Liver (tissue), 9 donors: ENCODE results near the gene SHC2. TPM values are rescaled to one million over a fixed set of nuclear protein-coding genes. Genes with fewer than 3 reads are reported as not detected.

Source experiments
- DNase-seq: peaks from one replicate; pipeline ENCODE4 v3.0.0-alpha.2; 2017; ENCODE audit warnings: low spot score
- H3K27ac ChIP-seq, 2 donors: one replicate each; pipeline ENCODE4 v1.7.0; 2013; ENCODE audit warnings: inconsistent platforms in 2 of 2, low read length in 2 of 2, control low read depth in 1 of 2, low read depth in 1 of 2, mild to moderate bottlenecking in 1 of 2
- H3K27me3 ChIP-seq, 4 donors: one replicate each; pipeline versions ENCODE4 v1.6.1 to v1.7.0; 2013; ENCODE audit warnings: low read length in 3 of 4, inconsistent platforms in 1 of 4, mild to moderate bottlenecking in 1 of 4, moderate library complexity in 1 of 4; ENCODE audit not compliant: control insufficient read depth in 4 of 4, insufficient read depth in 4 of 4
- H3K36me3 ChIP-seq, 4 donors: one replicate each; pipeline versions ENCODE4 v1.6.1 to v1.7.0; 2013; ENCODE audit warnings: low read length in 3 of 4, mild to moderate bottlenecking in 3 of 4, low read depth in 1 of 4, moderate library complexity in 1 of 4; ENCODE audit not compliant: control insufficient read depth in 4 of 4, insufficient read depth in 3 of 4
- H3K4me1 ChIP-seq, 4 donors: one replicate each; pipeline versions ENCODE4 v1.6.1 to v1.7.0; 2013; ENCODE audit warnings: low read length in 3 of 4, mild to moderate bottlenecking in 3 of 4, moderate library complexity in 1 of 4; ENCODE audit not compliant: control insufficient read depth in 4 of 4, insufficient read depth in 4 of 4
- H3K4me3 ChIP-seq, 3 donors: one replicate each; pipeline versions ENCODE4 v1.6.1 to v1.7.0; 2013; ENCODE audit warnings: low read length in 3 of 3, control low read depth in 1 of 3, low read depth in 1 of 3, mild to moderate bottlenecking in 1 of 3
- H3K9ac ChIP-seq, 2 donors: one replicate each; pipeline ENCODE4 v1.7.0; 2013; ENCODE audit warnings: low read length in 2 of 2, mild to moderate bottlenecking in 2 of 2, moderate library complexity in 2 of 2, control low read depth in 1 of 2, low read depth in 1 of 2
- H3K9me3 ChIP-seq, 4 donors: one replicate each; pipeline versions ENCODE4 v1.6.1 to v1.7.0; 2013; ENCODE audit warnings: low read length in 3 of 4; ENCODE audit not compliant: control insufficient read depth in 4 of 4
- EGR1 ChIP-seq, 2 donors: IDR thresholded peaks; 2 replicates each; pipeline ENCODE4 v1.6.1; 2016 to 2018; ENCODE audit warnings: antibody characterized with exemption in 2 of 2, low read depth in 2 of 2
- FOXA1 ChIP-seq: IDR thresholded peaks from 2 replicates; pipeline ENCODE4 v1.6.1; 2016; ENCODE audit warnings: antibody characterized with exemption
- HNF4A ChIP-seq, 2 donors: conservative IDR thresholded peaks; 2 replicates each; pipeline ENCODE4 v1.6.1; 2016; ENCODE audit warnings: antibody characterized with exemption in 2 of 2, mild to moderate bottlenecking in 2 of 2
- NR2F2 ChIP-seq: IDR thresholded peaks from 2 replicates; pipeline ENCODE4 v1.6.1; 2016; ENCODE audit warnings: antibody characterized with exemption
- RXRA ChIP-seq, 2 donors: IDR thresholded peaks; 2 replicates each; pipeline ENCODE4 v1.6.1; 2017 to 2018; ENCODE audit warnings: antibody characterized with exemption in 2 of 2, mild to moderate bottlenecking in 1 of 2
- SP1 ChIP-seq: IDR thresholded peaks from 2 replicates; pipeline ENCODE4 v1.6.1; 2018; ENCODE audit warnings: antibody characterized with exemption, mild to moderate bottlenecking
- YY1 ChIP-seq: IDR thresholded peaks from 2 replicates; pipeline ENCODE4 v1.6.1; 2016; ENCODE audit warnings: antibody characterized with exemption, mild to moderate bottlenecking
- WGBS: extraction: QIAGEN DNeasy Blood & Tissue Kit; methylation state at CpG from one replicate; pipeline ENCODE4 v1.1.7; 2013; 5-methylcytosine and 5-hydroxymethylcytosine counted together
- polyA plus RNA-seq, 2 donors: library from polyadenylated mRNA; stranded (reverse) in 1 of 2; unstranded in 1 of 2; fragments of 200-250 nt in 1 of 2; fragments of >200 nt in 1 of 2; fragmentation: Nextera tagmentation in 1 of 2; extraction: Ambion mirVana in 1 of 2; gene quantifications; one replicate each; pipeline versions ENCODE4 v1.2.1 to v1.2.3, GENCODE V29; 2013 to 2015
- total RNA-seq, 2 donors: library from RNA; depleted of rRNA; stranded (reverse); fragments of >200 nt; gene quantifications; one replicate each; pipeline ENCODE4 v1.2.3, GENCODE V29; 2014
- TF ChIP-seq, protein P1 (sequence below): fragments of 150-350 bp; IDR thresholded peaks from 2 replicates; pipeline ENCODE4 v1.5.1; 2017; ENCODE audit warnings: improper control_type of control experiment, low read depth, low read length; ENCODE audit not compliant: missing input control
- TF ChIP-seq, protein P2 (sequence below): IDR thresholded peaks from 2 replicates; pipeline ENCODE4 v1.6.1; 2016; ENCODE audit warnings: antibody characterized with exemption
- TF ChIP-seq, protein P3 (sequence below): IDR thresholded peaks from 2 replicates; pipeline ENCODE4 v1.6.1; 2016; ENCODE audit warnings: antibody characterized with exemption
- TF ChIP-seq, protein P4 (sequence below): IDR thresholded peaks from 2 replicates; pipeline ENCODE4 v1.6.1; 2016; ENCODE audit warnings: antibody characterized with exemption, mild to moderate bottlenecking
- donor health status: healthy.
- donor health status: healthy.
- donor health status: healthy.
- donor health status: healthy.
- donor health status: healthy.

The SHC2 gene
- total and polyA plus RNA-seq, 4 donors: 15.6 to 43.0 (median 23.0) TPM

DNA sequence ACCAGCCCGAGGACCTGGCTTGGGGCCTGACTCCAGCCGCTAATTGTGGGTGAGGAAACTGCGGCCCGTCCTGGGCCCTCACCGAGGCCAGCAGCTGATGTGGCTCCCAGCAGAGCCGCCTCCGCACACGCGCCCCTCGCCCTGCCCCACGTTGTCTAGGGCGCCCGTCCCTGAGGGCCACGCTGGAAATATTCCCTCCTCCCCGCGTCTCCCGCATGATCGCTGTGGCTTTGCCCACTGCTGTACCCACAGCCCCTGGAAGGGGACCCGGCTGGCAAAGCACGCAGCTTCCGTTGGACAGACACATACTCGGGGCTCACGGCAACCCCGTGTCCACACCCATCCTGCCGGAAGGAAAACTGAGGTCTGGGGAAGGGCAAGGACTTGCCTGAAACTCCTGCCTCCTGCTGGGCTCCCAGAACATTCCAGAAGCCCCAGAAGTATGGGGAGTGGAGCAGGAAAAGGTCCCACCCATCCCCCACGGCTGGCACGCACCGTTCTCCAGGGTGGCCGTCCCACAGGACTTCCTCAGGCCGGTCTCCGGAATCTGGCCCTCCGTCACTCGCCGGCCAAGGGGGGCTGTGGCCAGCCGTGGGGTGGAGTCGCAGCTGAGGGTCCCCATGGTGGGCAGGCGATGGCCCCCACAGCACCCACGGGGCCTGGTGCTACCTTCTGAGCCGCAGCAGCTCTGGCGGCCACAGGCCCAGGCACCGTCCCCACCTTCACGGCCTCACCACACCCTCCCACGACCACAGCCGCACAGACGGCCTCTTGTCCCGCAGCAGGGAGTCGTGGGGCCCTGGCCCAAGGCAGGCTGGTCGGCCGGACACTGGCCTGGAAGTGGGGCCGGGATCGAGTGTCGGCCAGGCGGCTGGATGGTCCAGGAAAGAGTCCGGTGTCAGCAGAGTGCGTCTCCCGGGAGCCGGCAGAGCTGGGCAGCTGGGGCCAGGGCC lies 13.6 kb upstream of the SHC2 start (continued):
- TF ChIP-seq, protein P1, sequence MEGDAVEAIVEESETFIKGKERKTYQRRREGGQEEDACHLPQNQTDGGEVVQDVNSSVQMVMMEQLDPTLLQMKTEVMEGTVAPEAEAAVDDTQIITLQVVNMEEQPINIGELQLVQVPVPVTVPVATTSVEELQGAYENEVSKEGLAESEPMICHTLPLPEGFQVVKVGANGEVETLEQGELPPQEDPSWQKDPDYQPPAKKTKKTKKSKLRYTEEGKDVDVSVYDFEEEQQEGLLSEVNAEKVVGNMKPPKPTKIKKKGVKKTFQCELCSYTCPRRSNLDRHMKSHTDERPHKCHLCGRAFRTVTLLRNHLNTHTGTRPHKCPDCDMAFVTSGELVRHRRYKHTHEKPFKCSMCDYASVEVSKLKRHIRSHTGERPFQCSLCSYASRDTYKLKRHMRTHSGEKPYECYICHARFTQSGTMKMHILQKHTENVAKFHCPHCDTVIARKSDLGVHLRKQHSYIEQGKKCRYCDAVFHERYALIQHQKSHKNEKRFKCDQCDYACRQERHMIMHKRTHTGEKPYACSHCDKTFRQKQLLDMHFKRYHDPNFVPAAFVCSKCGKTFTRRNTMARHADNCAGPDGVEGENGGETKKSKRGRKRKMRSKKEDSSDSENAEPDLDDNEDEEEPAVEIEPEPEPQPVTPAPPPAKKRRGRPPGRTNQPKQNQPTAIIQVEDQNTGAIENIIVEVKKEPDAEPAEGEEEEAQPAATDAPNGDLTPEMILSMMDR: no peak
- no peak for TF ChIP-seq YY1
- TF ChIP-seq, protein P2, sequence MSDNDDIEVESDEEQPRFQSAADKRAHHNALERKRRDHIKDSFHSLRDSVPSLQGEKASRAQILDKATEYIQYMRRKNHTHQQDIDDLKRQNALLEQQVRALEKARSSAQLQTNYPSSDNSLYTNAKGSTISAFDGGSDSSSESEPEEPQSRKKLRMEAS: no peak

DNA sequence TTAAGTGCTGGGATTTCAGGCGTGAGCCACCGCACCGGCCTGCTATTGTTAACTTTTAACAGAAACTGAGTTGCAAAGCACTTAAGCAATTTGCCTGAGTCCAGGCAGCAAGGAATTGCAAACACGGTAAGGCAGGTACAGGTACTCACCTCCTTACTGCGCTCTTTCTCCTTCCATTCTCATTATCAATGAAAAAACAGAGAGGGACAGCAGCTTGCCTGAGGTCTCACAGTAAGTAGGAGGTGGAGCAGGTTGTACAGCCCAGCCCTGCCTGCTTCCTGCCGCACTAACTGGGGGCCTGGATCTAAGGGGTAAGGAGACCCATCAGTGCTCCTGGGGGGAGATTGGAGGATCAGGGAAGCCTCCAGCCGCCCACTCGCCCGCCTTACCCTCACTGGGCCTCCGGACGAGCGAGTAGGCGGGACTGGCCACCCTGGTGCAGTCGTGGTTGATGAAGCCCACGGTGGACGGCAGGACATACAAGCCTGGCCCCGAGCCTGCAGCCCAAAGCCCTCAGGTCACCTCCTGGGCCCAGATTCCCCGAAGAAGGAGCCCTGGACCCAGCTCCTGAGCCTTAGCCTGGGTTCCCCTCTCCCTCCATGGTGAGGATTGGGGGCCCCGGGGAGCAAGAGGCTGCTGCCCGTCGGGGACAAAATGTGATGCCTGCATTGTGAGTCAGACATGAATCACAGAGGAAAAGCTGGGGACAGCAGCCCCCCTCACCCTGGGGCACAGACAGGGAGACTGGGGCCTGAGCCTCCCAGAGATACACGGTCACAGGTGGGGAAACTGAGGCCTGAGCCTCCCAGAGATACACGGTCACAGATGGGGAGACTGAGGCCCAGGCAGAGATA lies 11.4 kb upstream of the SHC2 start:
- H3K4me3 ChIP-seq: no peak overlapping the region
- no peak overlapping the region for H3K27ac ChIP-seq
- H3K9ac ChIP-seq: no peak overlapping the region
- TF ChIP-seq FOXA1 (no peak), NR2F2 (no peak), RXRA (IDR thresholded peaks at IDR 0.05) (no peak), HNF4A (conservative IDR thresholded peaks at IDR 0.05) (no peak), SP1 (no peak), EGR1 (IDR thresholded peaks at IDR 0.05; ENCODE audit: low read depth in 2 of 2) (no peak)
- TF ChIP-seq, protein P3, sequence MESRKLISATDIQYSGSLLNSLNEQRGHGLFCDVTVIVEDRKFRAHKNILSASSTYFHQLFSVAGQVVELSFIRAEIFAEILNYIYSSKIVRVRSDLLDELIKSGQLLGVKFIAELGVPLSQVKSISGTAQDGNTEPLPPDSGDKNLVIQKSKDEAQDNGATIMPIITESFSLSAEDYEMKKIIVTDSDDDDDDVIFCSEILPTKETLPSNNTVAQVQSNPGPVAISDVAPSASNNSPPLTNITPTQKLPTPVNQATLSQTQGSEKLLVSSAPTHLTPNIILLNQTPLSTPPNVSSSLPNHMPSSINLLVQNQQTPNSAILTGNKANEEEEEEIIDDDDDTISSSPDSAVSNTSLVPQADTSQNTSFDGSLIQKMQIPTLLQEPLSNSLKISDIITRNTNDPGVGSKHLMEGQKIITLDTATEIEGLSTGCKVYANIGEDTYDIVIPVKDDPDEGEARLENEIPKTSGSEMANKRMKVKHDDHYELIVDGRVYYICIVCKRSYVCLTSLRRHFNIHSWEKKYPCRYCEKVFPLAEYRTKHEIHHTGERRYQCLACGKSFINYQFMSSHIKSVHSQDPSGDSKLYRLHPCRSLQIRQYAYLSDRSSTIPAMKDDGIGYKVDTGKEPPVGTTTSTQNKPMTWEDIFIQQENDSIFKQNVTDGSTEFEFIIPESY: no peak
- TF ChIP-seq, protein P1: no peak
- TF ChIP-seq, protein P4, sequence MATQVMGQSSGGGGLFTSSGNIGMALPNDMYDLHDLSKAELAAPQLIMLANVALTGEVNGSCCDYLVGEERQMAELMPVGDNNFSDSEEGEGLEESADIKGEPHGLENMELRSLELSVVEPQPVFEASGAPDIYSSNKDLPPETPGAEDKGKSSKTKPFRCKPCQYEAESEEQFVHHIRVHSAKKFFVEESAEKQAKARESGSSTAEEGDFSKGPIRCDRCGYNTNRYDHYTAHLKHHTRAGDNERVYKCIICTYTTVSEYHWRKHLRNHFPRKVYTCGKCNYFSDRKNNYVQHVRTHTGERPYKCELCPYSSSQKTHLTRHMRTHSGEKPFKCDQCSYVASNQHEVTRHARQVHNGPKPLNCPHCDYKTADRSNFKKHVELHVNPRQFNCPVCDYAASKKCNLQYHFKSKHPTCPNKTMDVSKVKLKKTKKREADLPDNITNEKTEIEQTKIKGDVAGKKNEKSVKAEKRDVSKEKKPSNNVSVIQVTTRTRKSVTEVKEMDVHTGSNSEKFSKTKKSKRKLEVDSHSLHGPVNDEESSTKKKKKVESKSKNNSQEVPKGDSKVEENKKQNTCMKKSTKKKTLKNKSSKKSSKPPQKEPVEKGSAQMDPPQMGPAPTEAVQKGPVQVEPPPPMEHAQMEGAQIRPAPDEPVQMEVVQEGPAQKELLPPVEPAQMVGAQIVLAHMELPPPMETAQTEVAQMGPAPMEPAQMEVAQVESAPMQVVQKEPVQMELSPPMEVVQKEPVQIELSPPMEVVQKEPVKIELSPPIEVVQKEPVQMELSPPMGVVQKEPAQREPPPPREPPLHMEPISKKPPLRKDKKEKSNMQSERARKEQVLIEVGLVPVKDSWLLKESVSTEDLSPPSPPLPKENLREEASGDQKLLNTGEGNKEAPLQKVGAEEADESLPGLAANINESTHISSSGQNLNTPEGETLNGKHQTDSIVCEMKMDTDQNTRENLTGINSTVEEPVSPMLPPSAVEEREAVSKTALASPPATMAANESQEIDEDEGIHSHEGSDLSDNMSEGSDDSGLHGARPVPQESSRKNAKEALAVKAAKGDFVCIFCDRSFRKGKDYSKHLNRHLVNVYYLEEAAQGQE: no peak
- no peaks in the 10 kb centered on the region for H3K36me3 ChIP-seq
- DNase-seq: no peak
- no peaks in the 10 kb centered on the region for H3K9me3 ChIP-seq
- H3K27me3 ChIP-seq: no peaks in the 10 kb centered on the region
- H3K4me1 ChIP-seq: no peaks in the 10 kb centered on the region
- WGBS: 82% methylated on average over 23 of the region's 23 CpGs
